ENCODE measurements around the gene RAB10.
"Not testable (repeated sequence)": the region's sequence is repeated elsewhere in the genome, so short reads cannot be mapped to it uniquely, and the experiment has no call there.

RAB10 gene

GRCh38 chr2:26100384-26100783, 66.5 kb downstream of the RAB10 start:
- no peak for FAIRE-seq
- no peak for TF ChIP-seq CTCF (IDR thresholded peaks at IDR 0.05; ENCODE audit: insufficient read depth, missing control alignments)
- DNase-seq (ENCODE audit: insufficient read length, low spot score) = no peak

- no peak for DNase-seq (ENCODE audit: insufficient read length, low spot score)
- no peak for TF ChIP-seq CTCF (IDR thresholded peaks at IDR 0.05; ENCODE audit: insufficient read depth, missing control alignments)
- FAIRE-seq = no peak
Observed at GRCh38 chr2:26103752-26104151, 69.9 kb downstream of the RAB10 start.

GRCh38 chr2:26108701-26109100, 74.8 kb downstream of the RAB10 start:
- FAIRE-seq; DNase-seq (ENCODE audit: insufficient read length, low spot score): not testable (repeated sequence)

- FAIRE-seq = no peak
- DNase-seq (ENCODE audit: insufficient read length, low spot score) = no peak
- no peak for TF ChIP-seq CTCF (IDR thresholded peaks at IDR 0.05; ENCODE audit: insufficient read depth, missing control alignments)
Observed at GRCh38 chr2:26112201-26112600, 78.3 kb downstream of the RAB10 start.

GRCh38 chr2:26114151-26114550, 80.3 kb downstream of the RAB10 start:
- no peak for DNase-seq (ENCODE audit: insufficient read length, low spot score)
- FAIRE-seq = no peak
- no peak for TF ChIP-seq CTCF (IDR thresholded peaks at IDR 0.05; ENCODE audit: insufficient read depth, missing control alignments)

- DNase-seq (ENCODE audit: insufficient read length, low spot score) (no peak), FAIRE-seq (no peak)
- no peak for TF ChIP-seq CTCF (IDR thresholded peaks at IDR 0.05; ENCODE audit: insufficient read depth, missing control alignments)
Observed at GRCh38 chr2:26118682-26119081, 84.8 kb downstream of the RAB10 start.

- FAIRE-seq = no peak
- TF ChIP-seq CTCF (IDR thresholded peaks at IDR 0.05; ENCODE audit: insufficient read depth, missing control alignments) = no peak
Observed at GRCh38 chr2:26119521-26119920, 85.6 kb downstream of the RAB10 start.

GRCh38 chr2:26122630-26123029, 88.7 kb downstream of the RAB10 start:
- FAIRE-seq (no peak), DNase-seq (ENCODE audit: insufficient read length, low spot score) (no peak)
- TF ChIP-seq CTCF (IDR thresholded peaks at IDR 0.05; ENCODE audit: insufficient read depth, missing control alignments) = no peak

More at GRCh38 chr2:26119521-26119920, 85.6 kb downstream of the RAB10 start:
- DNase-seq (ENCODE audit: insufficient read length, low spot score) = no peak
